Caco-2 (cell line): ENCODE results near the gene CYP2U1. TPM values are rescaled to one million over a fixed set of nuclear protein-coding genes. Genes with fewer than 3 reads are reported as not detected.

Experiments
- BruUV-seq: library from RNA; stranded (reverse); fragments of 400-500 nt; replicated peaks from 2 replicates; lab custom pipeline; 2021; lab: Mats Ljungman, UMichigan
- CTCF ChIA-PET: fragments of 300-600 bp; sonication (Branson Sonifier 250); formaldehyde crosslinking; loops from one replicate; lab custom pipeline; 2022; ENCODE audit warnings: antibody characterized with exemption; lab: Charles Lee
- POLR2A ChIA-PET: fragments of 300-600 bp; sonication (Branson Sonifier 250); formaldehyde crosslinking; loops from one replicate; lab custom pipeline; 2022; ENCODE audit warnings: antibody characterized with exemption; lab: Charles Lee
- DNase-seq, 2 experiments: peaks; one replicate each; pipeline versions ENCODE4 v3.0.0 to v3.0.0-alpha.2; 2020 to 2022
- H3K27me3 ChIP-seq: replicated peaks from 2 replicates; pipeline ENCODE4 v1.6.0; 2011; ENCODE audit warnings: low read length; ENCODE audit not compliant: control insufficient read depth, insufficient read depth
- H3K36me3 ChIP-seq: 2 replicates; pipeline ENCODE4 v1.5.1; 2011; ENCODE audit warnings: low read length; ENCODE audit not compliant: control insufficient read depth, insufficient read depth
- H3K4me1 ChIP-seq: fragments of 250-450 bp; sonication (Bioruptor Pico); 2 replicates; pipeline ENCODE4 v1.5.1; 2020; ENCODE audit warnings: mild to moderate bottlenecking
- H3K4me3 ChIP-seq: 2 replicates; pipeline ENCODE4 v1.5.1; 2011; ENCODE audit warnings: low read depth, mild to moderate bottlenecking, control low read depth, low read length
- H3K9me3 ChIP-seq: fragments of 250-450 bp; sonication (Bioruptor Pico); 2 replicates; pipeline ENCODE4 v1.5.1; 2020; ENCODE audit warnings: mild to moderate bottlenecking, moderate library complexity
- H3K27ac Mint-ChIP-seq: one replicate; pipeline ENCODE4 v1.8.0; 2022; ENCODE audit warnings: mixed read lengths; ENCODE audit not compliant: unreplicated experiment
- H3K27me3 Mint-ChIP-seq: one replicate; pipeline ENCODE4 v1.8.0; 2022; ENCODE audit warnings: mixed read lengths; ENCODE audit not compliant: insufficient read depth, unreplicated experiment
- H3K36me3 Mint-ChIP-seq: one replicate; pipeline ENCODE4 v1.8.0; 2022; ENCODE audit warnings: mild to moderate bottlenecking, mixed read lengths; ENCODE audit not compliant: insufficient read depth, unreplicated experiment
- H3K4me1 Mint-ChIP-seq: one replicate; pipeline ENCODE4 v1.8.0; 2022; ENCODE audit warnings: low read depth, mixed read lengths; ENCODE audit not compliant: unreplicated experiment
- H3K4me3 Mint-ChIP-seq: one replicate; pipeline ENCODE4 v1.8.0; 2022; ENCODE audit warnings: mild to moderate bottlenecking, moderate library complexity, mixed read lengths; ENCODE audit not compliant: unreplicated experiment
- H3K9me3 Mint-ChIP-seq: one replicate; pipeline ENCODE4 v1.8.0; 2022; ENCODE audit warnings: mixed read lengths; ENCODE audit not compliant: unreplicated experiment
- intact Hi-C: fragments of 100-400 bp; cut with micrococcal nuclease; formaldehyde crosslinking; loops from one replicate; pipeline ENCODE4 v1.10.0; 2022; ENCODE audit not compliant: unreplicated experiment
- total RNA-seq: library from RNA; stranded (reverse); gene quantifications from 2 replicates; pipeline ENCODE4 v1.2.3, GENCODE V29; 2022
- TF ChIP-seq, protein P1 (sequence below), 2 experiments: fragments of 200-600 bp in 1 of 2; IDR thresholded peaks; 1 replicate in 1 of 2; 2 replicates in 1 of 2; pipeline versions ENCODE4 v1.5.1 to v1.8.0; 2011 to 2022; ENCODE audit warnings: antibody characterized with exemption in 1 of 2, control low read depth in 1 of 2, inconsistent platforms in 1 of 2, low read depth in 1 of 2, low read length in 1 of 2, mild to moderate bottlenecking in 1 of 2, moderate library complexity in 1 of 2; ENCODE audit not compliant: insufficient read depth in 1 of 2, severe bottlenecking in 1 of 2, unreplicated experiment in 1 of 2

Gene CYP2U1
- total RNA-seq, 1 experiment from 2014 or later, result 1.7 TPM

DNA sequence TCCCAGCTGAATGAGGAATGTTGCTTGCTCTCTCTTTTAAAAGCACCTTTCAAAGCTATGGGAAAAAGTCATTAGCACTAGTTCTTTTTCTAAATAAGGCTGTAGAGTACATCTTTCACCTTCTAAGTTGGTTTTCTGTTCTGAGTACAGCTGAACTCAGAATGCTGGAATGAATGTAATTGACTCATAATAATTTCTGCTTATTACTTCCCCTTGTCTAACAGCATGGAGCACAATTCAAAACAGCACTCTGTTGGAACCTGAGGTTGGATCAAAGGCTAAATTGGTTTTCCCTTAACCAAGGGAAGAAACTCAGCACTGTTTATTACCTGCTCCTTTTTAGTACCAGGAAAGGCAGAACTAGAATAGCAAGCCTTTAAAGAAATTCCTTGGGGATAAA, 33.5 kb upstream of the CYP2U1 start:
- Histone ChIP-seq H3K27me3 (no peaks in the 10 kb centered on the region), H3K4me3 (no peak overlapping the region), H3K4me1 (peaks cover 5% of the 10 kb centered on the region; the same call in 1 of the 2 replicates), H3K9me3 (no peaks in the 10 kb centered on the region), H3K36me3 (no peaks in the 10 kb centered on the region)
- Mint-ChIP-seq H3K36me3 (no peaks in the 10 kb centered on the region), H3K27me3 (no peaks in the 10 kb centered on the region), H3K4me1 (no peaks in the 10 kb centered on the region), H3K9me3 (no peaks in the 10 kb centered on the region), H3K27ac (no peak overlapping the region), H3K4me3 (no peak overlapping the region)
- CTCF ChIA-PET, result no interaction called here
- POLR2A ChIA-PET, result no interaction called here
- TF ChIP-seq, protein P1, sequence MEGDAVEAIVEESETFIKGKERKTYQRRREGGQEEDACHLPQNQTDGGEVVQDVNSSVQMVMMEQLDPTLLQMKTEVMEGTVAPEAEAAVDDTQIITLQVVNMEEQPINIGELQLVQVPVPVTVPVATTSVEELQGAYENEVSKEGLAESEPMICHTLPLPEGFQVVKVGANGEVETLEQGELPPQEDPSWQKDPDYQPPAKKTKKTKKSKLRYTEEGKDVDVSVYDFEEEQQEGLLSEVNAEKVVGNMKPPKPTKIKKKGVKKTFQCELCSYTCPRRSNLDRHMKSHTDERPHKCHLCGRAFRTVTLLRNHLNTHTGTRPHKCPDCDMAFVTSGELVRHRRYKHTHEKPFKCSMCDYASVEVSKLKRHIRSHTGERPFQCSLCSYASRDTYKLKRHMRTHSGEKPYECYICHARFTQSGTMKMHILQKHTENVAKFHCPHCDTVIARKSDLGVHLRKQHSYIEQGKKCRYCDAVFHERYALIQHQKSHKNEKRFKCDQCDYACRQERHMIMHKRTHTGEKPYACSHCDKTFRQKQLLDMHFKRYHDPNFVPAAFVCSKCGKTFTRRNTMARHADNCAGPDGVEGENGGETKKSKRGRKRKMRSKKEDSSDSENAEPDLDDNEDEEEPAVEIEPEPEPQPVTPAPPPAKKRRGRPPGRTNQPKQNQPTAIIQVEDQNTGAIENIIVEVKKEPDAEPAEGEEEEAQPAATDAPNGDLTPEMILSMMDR (IDR thresholded peaks at IDR 0.05; ENCODE audit: insufficient read depth in 1 of 2, low read depth in 1 of 2, low read length in 1 of 2, severe bottlenecking in 1 of 2, unreplicated experiment in 1 of 2), result no peak
- no TSS peak for BruUV-seq
- intact Hi-C loops, result no loop called here
- no peak for DNase-seq

DNA sequence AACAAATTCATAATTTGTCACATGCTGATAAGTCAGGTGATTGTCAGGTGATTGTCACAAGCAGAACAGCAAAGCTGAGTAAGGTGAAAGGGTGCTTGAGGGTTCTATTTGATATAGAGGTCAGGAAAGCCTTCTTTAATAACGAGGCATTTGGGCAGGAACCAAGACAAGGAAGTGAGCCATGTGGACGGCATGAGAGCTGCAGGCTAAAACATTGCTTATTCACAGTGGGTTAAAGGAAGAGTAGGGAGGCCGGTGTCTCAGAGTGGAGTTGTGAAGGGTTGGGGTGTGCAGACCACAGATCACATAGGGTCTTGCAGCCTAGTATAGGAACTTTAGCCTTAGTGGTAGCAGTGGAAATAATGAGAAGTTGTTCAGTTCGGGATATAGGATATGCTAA, 31.3 kb upstream of the CYP2U1 start:
- no peaks in the 10 kb centered on the region for H3K27me3 ChIP-seq
- DNase-seq, result no peak
- peaks cover 5% of the 10 kb centered on the region; the same call in 1 of the 2 replicates for H3K4me1 ChIP-seq
- BruUV-seq, result no TSS peak
- intact Hi-C loops, result no loop called here
- Mint-ChIP-seq H3K27ac (no peak overlapping the region), H3K4me1 (no peaks in the 10 kb centered on the region), H3K9me3 (no peaks in the 10 kb centered on the region), H3K27me3 (no peaks in the 10 kb centered on the region), H3K36me3 (no peaks in the 10 kb centered on the region), H3K4me3 (no peak overlapping the region)
- H3K4me3 ChIP-seq, result no peak overlapping the region
- TF ChIP-seq, protein P1 (IDR thresholded peaks at IDR 0.05; ENCODE audit: insufficient read depth in 1 of 2, low read depth in 1 of 2, low read length in 1 of 2, severe bottlenecking in 1 of 2, unreplicated experiment in 1 of 2), result no peak
- H3K36me3 ChIP-seq, result no peaks in the 10 kb centered on the region
- no peaks in the 10 kb centered on the region for H3K9me3 ChIP-seq
- ChIA-PET CTCF (no interaction called here), POLR2A (no interaction called here)

GRCh38 chr4:107900508-107900907, 30.8 kb upstream of the CYP2U1 start:
- intact Hi-C loops, result no loop called here
- no peak for DNase-seq
- Mint-ChIP-seq H3K27me3 (no peaks in the 10 kb centered on the region), H3K9me3 (no peaks in the 10 kb centered on the region), H3K4me3 (no peak overlapping the region), H3K36me3 (no peaks in the 10 kb centered on the region), H3K27ac (no peak overlapping the region), H3K4me1 (no peaks in the 10 kb centered on the region)
- Histone ChIP-seq H3K27me3 (no peaks in the 10 kb centered on the region), H3K4me3 (no peak overlapping the region), H3K4me1 (peaks cover 5% of the 10 kb centered on the region; the same call in 1 of the 2 replicates), H3K9me3 (no peaks in the 10 kb centered on the region), H3K36me3 (no peaks in the 10 kb centered on the region)
- ChIA-PET POLR2A (no interaction called here), CTCF (no interaction called here)
- TF ChIP-seq, protein P1 (IDR thresholded peaks at IDR 0.05; ENCODE audit: insufficient read depth in 1 of 2, low read depth in 1 of 2, low read length in 1 of 2, severe bottlenecking in 1 of 2, unreplicated experiment in 1 of 2), result no peak
- BruUV-seq, result no TSS peak
